Upper lobe of right lung (tissue), 1 donor: ENCODE data around the gene TESK2. TPM values are rescaled to one million over a fixed set of nuclear protein-coding genes. Genes with fewer than 3 reads are reported as not detected.

Experiments used
- ATAC-seq: fragments of 200-7000 bp; cut with Tn5 transposase; one replicate; pipeline ENCODE4 v1.9.1; 2020; ENCODE audit warnings: mild to moderate bottlenecking, moderate library complexity
- DNase-seq: peaks from one replicate; pipeline ENCODE4 v3.0.0-alpha.2; 2020
- H3K27ac ChIP-seq: fragments of 200-600 bp; one replicate; pipeline ENCODE4 v1.8.0; 2022
- H3K27me3 ChIP-seq: fragments of 200-600 bp; one replicate; pipeline ENCODE4 v1.8.0; 2022; ENCODE audit warnings: mild to moderate bottlenecking
- H3K36me3 ChIP-seq: fragments of 200-600 bp; one replicate; pipeline ENCODE4 v1.8.0; 2022
- H3K4me1 ChIP-seq: fragments of 200-600 bp; one replicate; pipeline ENCODE4 v1.8.0; 2022
- H3K4me3 ChIP-seq: fragments of 200-600 bp; one replicate; pipeline ENCODE4 v1.8.0; 2022; ENCODE audit warnings: mild to moderate bottlenecking
- H3K9me3 ChIP-seq: fragments of 200-600 bp; one replicate; pipeline ENCODE4 v1.8.0; 2022
- CTCF ChIP-seq: fragments of 200-600 bp; IDR thresholded peaks from one replicate; pipeline ENCODE4 v1.8.0; 2022; ENCODE audit warnings: antibody characterized with exemption
- intact Hi-C: fragments of 100-400 bp; cut with DNase I; formaldehyde crosslinking; loops from one replicate; pipeline ENCODE4 v1.11.0; 2022
- total RNA-seq: library from RNA; stranded (reverse); fragmentation: NEBNext Ultra II Directional; extraction: Animal tissue kit (Norgen Biotek cat#: 25700); gene quantifications from one replicate; pipeline ENCODE4 v1.2.1, GENCODE V29; 2021
- donor health status: DM: no; HTN: yes; CAD: no; lungs with severe emphysema.

Gene TESK2
- total RNA-seq, 1 donor from 2014 or later, result 8.4 TPM

- H3K9me3 ChIP-seq, result no peaks in the 10 kb centered on the region
- H3K4me3 ChIP-seq, result no peak overlapping the region
- H3K27me3 ChIP-seq, result no peaks in the 10 kb centered on the region
- no peak overlapping the region for H3K27ac ChIP-seq
- ATAC-seq (no peak), DNase-seq (no peak)
- peaks cover 35% of the 10 kb centered on the region for H3K36me3 ChIP-seq
- H3K4me1 ChIP-seq, result peaks cover 17% of the 10 kb centered on the region
- intact Hi-C loops, result no loop called here
- TF ChIP-seq CTCF, result no peak
Observed at GRCh38 chr1:45331436-45332345, 159.3 kb downstream of the TESK2 start.

- no peak for TF ChIP-seq CTCF
- intact Hi-C loops, result no loop called here
- Histone ChIP-seq H3K36me3 (peaks cover 35% of the 10 kb centered on the region), H3K9me3 (no peaks in the 10 kb centered on the region), H3K27me3 (no peaks in the 10 kb centered on the region), H3K27ac (no peak overlapping the region), H3K4me1 (peaks cover 22% of the 10 kb centered on the region), H3K4me3 (no peak overlapping the region)
- DNase-seq (no peak), ATAC-seq (no peak)
Observed at GRCh38 chr1:45329445-45329844, 161.5 kb downstream of the TESK2 start.

- intact Hi-C loops, result no loop called here
- no peak for TF ChIP-seq CTCF
- H3K36me3 ChIP-seq, result peaks cover 34% of the 10 kb centered on the region
- ATAC-seq (no peak), DNase-seq (no peak)
- peaks cover 19% of the 10 kb centered on the region for H3K4me1 ChIP-seq
- H3K4me3 ChIP-seq, result no peak overlapping the region
- H3K9me3 ChIP-seq, result no peaks in the 10 kb centered on the region
- no peak overlapping the region for H3K27ac ChIP-seq
- no peaks in the 10 kb centered on the region for H3K27me3 ChIP-seq
Observed at GRCh38 chr1:45328680-45329079, 162.3 kb downstream of the TESK2 start.

GRCh38 chr1:45327644-45328515 lies 163.1 kb downstream of the TESK2 start:
- Histone ChIP-seq H3K4me1 (peaks cover 19% of the 10 kb centered on the region), H3K27ac (no peak overlapping the region), H3K27me3 (no peaks in the 10 kb centered on the region), H3K9me3 (no peaks in the 10 kb centered on the region), H3K36me3 (peaks cover 26% of the 10 kb centered on the region), H3K4me3 (no peak overlapping the region)
- TF ChIP-seq CTCF, result no peak
- DNase-seq, result no peak
- no peak for ATAC-seq
- intact Hi-C loops, result no loop called here

- H3K27me3 ChIP-seq, result no peaks in the 10 kb centered on the region
- DNase-seq, result peak; percentile 80
Observed at GRCh38 chr1:45326627-45327623, 164.0 kb downstream of the TESK2 start, which contains the start of gene HPDL. HPDL (plus strand) TSS chr1:45326895; CDS start chr1:45327149, 254 bp downstream.

More at GRCh38 chr1:45326627-45327623, 164.0 kb downstream of the TESK2 start, which contains the start of gene HPDL:
- Histone ChIP-seq H3K4me3 (peak within 1 kb of the TSS; percentile 55), H3K27ac (no peak within 1 kb of the TSS), H3K4me1 (peaks cover 19% of the 10 kb centered on the region), H3K36me3 (peaks cover 16% of the 10 kb centered on the region), H3K9me3 (no peaks in the 10 kb centered on the region)
- TF ChIP-seq CTCF, result no peak
- ATAC-seq, result peak; percentile 86
- intact Hi-C loops, result no loop called here
